KMS-11 (cell line): Measurements from ENCODE around the gene ASPSCR1.

ENCODE experiments used
- H2AFZ ChIP-seq: fragments of 200-600 bp; sonication (generic); 2 replicates; pipeline ENCODE4 v1.6.1; 2016; ENCODE audit warnings: antibody characterized with exemption, mixed run types, low read depth
- H3K27ac ChIP-seq: fragments of 200-600 bp; sonication (generic); 2 replicates; pipeline ENCODE4 v1.6.1; 2016; ENCODE audit warnings: mild to moderate bottlenecking, mixed run types
- H3K27me3 ChIP-seq: fragments of 200-600 bp; sonication (generic); 2 replicates; pipeline ENCODE4 v1.6.1; 2017; ENCODE audit warnings: mild to moderate bottlenecking, low read depth, mixed run types, moderate library complexity; ENCODE audit not compliant: insufficient read depth
- H3K36me3 ChIP-seq: fragments of 200-600 bp; sonication (generic); 2 replicates; pipeline ENCODE4 v1.6.1; 2017; ENCODE audit warnings: mild to moderate bottlenecking, mixed run types; ENCODE audit not compliant: insufficient read depth
- H3K4me1 ChIP-seq: fragments of 200-600 bp; sonication (generic); 2 replicates; pipeline ENCODE4 v1.6.1; 2016; ENCODE audit warnings: mild to moderate bottlenecking, low read depth, mixed run types; ENCODE audit not compliant: poor library complexity, severe bottlenecking
- H3K4me2 ChIP-seq: fragments of 200-600 bp; sonication (generic); 2 replicates; pipeline ENCODE4 v1.7.0; 2016; ENCODE audit warnings: mild to moderate bottlenecking, mixed run types
- H3K4me3 ChIP-seq: fragments of 200-600 bp; sonication (generic); IDR thresholded peaks from 2 replicates; pipeline ENCODE4 v1.6.1; 2017; ENCODE audit warnings: low read depth, low read length, mixed read lengths; ENCODE audit not compliant: insufficient read depth
- H3K79me2 ChIP-seq: fragments of 200-600 bp; sonication (generic); 2 replicates; pipeline ENCODE4 v1.6.1; 2016; ENCODE audit warnings: low read depth, mixed run types; ENCODE audit not compliant: insufficient read depth
- H3K9ac ChIP-seq: fragments of 200-600 bp; sonication (generic); 2 replicates; pipeline ENCODE4 v1.6.1; 2016; ENCODE audit warnings: mild to moderate bottlenecking, mixed run types
- H4K20me1 ChIP-seq: fragments of 200-600 bp; sonication (generic); 2 replicates; pipeline ENCODE4 v1.6.1; 2016; ENCODE audit warnings: mild to moderate bottlenecking, mixed run types; ENCODE audit not compliant: insufficient read depth
- CTCF ChIP-seq: fragments of 200-600 bp; sonication (generic); conservative IDR thresholded peaks from 2 replicates; pipeline ENCODE4 v1.6.1; 2017; ENCODE audit warnings: low read depth, mild to moderate bottlenecking, antibody characterized with exemption, low read length, moderate library complexity, mixed read lengths

ASPSCR1 gene

GRCh38 chr17:82047914-82048570 is 70.6 kb downstream of the ASPSCR1 start:
- no peak for TF ChIP-seq CTCF
- Histone ChIP-seq H3K9ac (no peak overlapping the region), H3K4me2 (no peak overlapping the region), H3K27me3 (no peaks in the 10 kb centered on the region), H3K4me3 (no peak overlapping the region), H3K36me3 (no peaks in the 10 kb centered on the region), H2AFZ (no peak overlapping the region), H3K27ac (no peak overlapping the region), H3K79me2 (peaks cover 10% of the 10 kb centered on the region; the same call in 1 of the 2 replicates), H4K20me1 (no peaks in the 10 kb centered on the region), H3K4me1 (peaks cover 15% of the 10 kb centered on the region)

GRCh38 chr17:82048571-82048971 is 71.1 kb downstream of the ASPSCR1 start:
- no peaks in the 10 kb centered on the region for H4K20me1 ChIP-seq
- peaks cover 20% of the 10 kb centered on the region for H3K4me1 ChIP-seq
- H3K36me3 ChIP-seq: no peaks in the 10 kb centered on the region
- no peak for TF ChIP-seq CTCF
- H3K79me2 ChIP-seq: peaks cover 14% of the 10 kb centered on the region; the same call in 1 of the 2 replicates
- no peak overlapping the region for H3K4me3 ChIP-seq
- no peak overlapping the region for H3K27ac ChIP-seq
- H3K4me2 ChIP-seq: no peak overlapping the region
- H3K27me3 ChIP-seq: no peaks in the 10 kb centered on the region
- H3K9ac ChIP-seq: no peak overlapping the region
- H2AFZ ChIP-seq: no peak overlapping the region

GRCh38 chr17:82049106-82049505 is 71.7 kb downstream of the ASPSCR1 start:
- Histone ChIP-seq H3K9ac (no peak overlapping the region), H3K36me3 (no peaks in the 10 kb centered on the region), H4K20me1 (no peaks in the 10 kb centered on the region), H3K4me1 (peaks cover 23% of the 10 kb centered on the region), H3K79me2 (peaks cover 17% of the 10 kb centered on the region; the same call in 1 of the 2 replicates), H3K27me3 (no peaks in the 10 kb centered on the region), H3K4me2 (no peak overlapping the region), H3K4me3 (no peak overlapping the region), H2AFZ (no peak overlapping the region), H3K27ac (no peak overlapping the region)
- no peak for TF ChIP-seq CTCF

GRCh38 chr17:82049521-82049971 is 72.1 kb downstream of the ASPSCR1 start:
- Histone ChIP-seq H3K79me2 (peaks cover 17% of the 10 kb centered on the region; the same call in 1 of the 2 replicates), H3K9ac (no peak overlapping the region), H3K36me3 (no peaks in the 10 kb centered on the region; the same call in 1 of the 2 replicates), H3K4me3 (no peak overlapping the region), H2AFZ (no peak overlapping the region), H4K20me1 (no peaks in the 10 kb centered on the region), H3K27ac (no peak overlapping the region), H3K4me1 (peaks cover 23% of the 10 kb centered on the region), H3K4me2 (no peak overlapping the region), H3K27me3 (no peaks in the 10 kb centered on the region)
- no peak for TF ChIP-seq CTCF
